PC-9 (cell line): Measurements from ENCODE around the gene PEX7. TPM values are rescaled to one million over a fixed set of nuclear protein-coding genes. Genes with fewer than 3 reads are reported as not detected.

ENCODE experiments used
- BruUV-seq: library from RNA; stranded (reverse); fragments of 400-500 nt; replicated peaks from 2 replicates; lab custom pipeline; 2021; lab: Mats Ljungman, UMichigan
- CTCF ChIA-PET: fragments of 300-600 bp; sonication (Branson Sonifier 250); formaldehyde crosslinking; loops from one replicate; lab custom pipeline; 2022; ENCODE audit warnings: antibody characterized with exemption; lab: Charles Lee
- POLR2A ChIA-PET: fragments of 300-600 bp; sonication (Branson Sonifier 250); formaldehyde crosslinking; loops from one replicate; lab custom pipeline; 2022; ENCODE audit warnings: antibody characterized with exemption; ENCODE audit not compliant: unreplicated experiment; lab: Charles Lee
- DNase-seq, 2 experiments: peaks; one replicate each; pipeline versions ENCODE4 v3.0.0 to v3.0.0-alpha.2; 2015 to 2022; ENCODE audit warnings: mixed read lengths in 1 of 2
- H2AFZ ChIP-seq: fragments of 200-600 bp; sonication (generic); 2 replicates; pipeline ENCODE4 v1.8.1; 2017; ENCODE audit warnings: antibody characterized with exemption
- H3F3A ChIP-seq: fragments of 200-600 bp; sonication (generic); 2 replicates; pipeline ENCODE4 v1.8.1; 2017; ENCODE audit warnings: antibody characterized with exemption, mild to moderate bottlenecking, low read depth; ENCODE audit not compliant: insufficient read depth
- H3K27ac ChIP-seq: fragments of 200-600 bp; sonication (generic); 2 replicates; pipeline ENCODE4 v1.6.1; 2016; ENCODE audit warnings: mixed run types
- H3K27me3 ChIP-seq: fragments of 200-600 bp; sonication (generic); 2 replicates; pipeline ENCODE4 v1.6.1; 2016; ENCODE audit warnings: low read depth, mixed run types; ENCODE audit not compliant: insufficient read depth
- H3K36me3 ChIP-seq: fragments of 200-600 bp; sonication (generic); 2 replicates; pipeline ENCODE4 v1.6.1; 2016; ENCODE audit warnings: low read depth, mixed run types
- H3K4me1 ChIP-seq: fragments of 200-600 bp; sonication (generic); replicated peaks from 2 replicates; pipeline ENCODE4 v1.6.1; 2016; ENCODE audit warnings: mixed run types; ENCODE audit not compliant: insufficient read depth
- H3K4me2 ChIP-seq: fragments of 200-600 bp; sonication (generic); 2 replicates; pipeline ENCODE4 v1.6.1; 2017; ENCODE audit warnings: mixed run types
- H3K4me3 ChIP-seq: fragments of 200-600 bp; sonication (generic); 2 replicates; pipeline ENCODE4 v1.6.1; 2016; ENCODE audit warnings: mixed run types
- H3K79me2 ChIP-seq: fragments of 200-600 bp; sonication (generic); 2 replicates; pipeline ENCODE4 v1.6.1; 2017; ENCODE audit warnings: low read depth, mixed run types
- H3K9me2 ChIP-seq: fragments of 200-600 bp; sonication (generic); 2 replicates; pipeline ENCODE4 v1.8.1; 2017; ENCODE audit warnings: mild to moderate bottlenecking; ENCODE audit not compliant: insufficient read depth
- H3K9me3 ChIP-seq: fragments of 200-600 bp; sonication (generic); 2 replicates; pipeline ENCODE4 v1.8.1; 2016; ENCODE audit warnings: low read depth; ENCODE audit not compliant: insufficient read depth
- H4K20me1 ChIP-seq: fragments of 200-600 bp; sonication (generic); 2 replicates; pipeline ENCODE4 v1.8.1; 2017; ENCODE audit not compliant: insufficient read depth
- EZH2 ChIP-seq: fragments of 200-600 bp; sonication (generic); IDR thresholded peaks from 2 replicates; pipeline ENCODE4 v1.8.0; 2017; ENCODE audit warnings: antibody characterized with exemption, low read depth
- intact Hi-C: fragments of 100-400 bp; cut with micrococcal nuclease; formaldehyde crosslinking; loops from one replicate; pipeline ENCODE4 v1.10.0; 2022; ENCODE audit not compliant: unreplicated experiment
- total RNA-seq: library from RNA; stranded (reverse); gene quantifications from 2 replicates; pipeline ENCODE4 v1.2.3, GENCODE V29; 2021
- TF ChIP-seq, protein P1 (sequence below): fragments of 200-600 bp; sonication (generic); conservative IDR thresholded peaks from 2 replicates; pipeline ENCODE4 v1.6.1; 2017; ENCODE audit warnings: mixed run types, antibody characterized with exemption, mild to moderate bottlenecking, moderate library complexity

The PEX7 gene
- total RNA-seq, 1 experiment from 2014 or later, result 5.6 TPM

DNA sequence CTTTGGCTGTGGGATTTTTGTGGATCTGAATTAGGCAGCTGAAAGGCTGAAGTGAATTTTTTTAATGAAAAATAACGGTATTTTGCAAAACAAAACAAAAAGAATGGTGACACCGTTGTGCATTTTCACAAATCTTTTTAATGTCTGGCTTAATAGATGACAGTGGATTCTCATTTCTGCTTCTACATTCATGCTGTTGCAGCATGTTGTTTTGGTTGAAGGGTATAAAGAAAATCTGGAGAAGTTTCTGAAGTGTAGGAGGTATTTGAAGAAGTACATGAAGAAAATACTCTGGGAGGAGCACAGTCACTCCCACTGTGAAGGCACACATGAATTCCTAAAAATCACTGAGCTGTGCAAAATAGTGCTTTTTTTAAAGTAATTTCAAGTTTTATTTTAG, 27.0 kb upstream of the PEX7 start:
- Histone ChIP-seq H3K4me3 (no peak overlapping the region), H3K79me2 (peaks cover 14% of the 10 kb centered on the region), H3K36me3 (no peaks in the 10 kb centered on the region), H3K27me3 (no peaks in the 10 kb centered on the region), H3K4me2 (no peak overlapping the region), H3F3A (peaks cover 9% of the 10 kb centered on the region; the same call in 1 of the 2 replicates), H3K4me1 (peaks cover 11% of the 10 kb centered on the region), H4K20me1 (no peaks in the 10 kb centered on the region), H3K27ac (no peak overlapping the region), H3K9me3 (peaks cover 5% of the 10 kb centered on the region; the same call in 1 of the 2 replicates), H3K9me2 (no peaks in the 10 kb centered on the region), H2AFZ (no peak overlapping the region)
- ChIA-PET POLR2A (no interaction called here), CTCF (no interaction called here)
- no peak for DNase-seq
- TF ChIP-seq, protein P1, sequence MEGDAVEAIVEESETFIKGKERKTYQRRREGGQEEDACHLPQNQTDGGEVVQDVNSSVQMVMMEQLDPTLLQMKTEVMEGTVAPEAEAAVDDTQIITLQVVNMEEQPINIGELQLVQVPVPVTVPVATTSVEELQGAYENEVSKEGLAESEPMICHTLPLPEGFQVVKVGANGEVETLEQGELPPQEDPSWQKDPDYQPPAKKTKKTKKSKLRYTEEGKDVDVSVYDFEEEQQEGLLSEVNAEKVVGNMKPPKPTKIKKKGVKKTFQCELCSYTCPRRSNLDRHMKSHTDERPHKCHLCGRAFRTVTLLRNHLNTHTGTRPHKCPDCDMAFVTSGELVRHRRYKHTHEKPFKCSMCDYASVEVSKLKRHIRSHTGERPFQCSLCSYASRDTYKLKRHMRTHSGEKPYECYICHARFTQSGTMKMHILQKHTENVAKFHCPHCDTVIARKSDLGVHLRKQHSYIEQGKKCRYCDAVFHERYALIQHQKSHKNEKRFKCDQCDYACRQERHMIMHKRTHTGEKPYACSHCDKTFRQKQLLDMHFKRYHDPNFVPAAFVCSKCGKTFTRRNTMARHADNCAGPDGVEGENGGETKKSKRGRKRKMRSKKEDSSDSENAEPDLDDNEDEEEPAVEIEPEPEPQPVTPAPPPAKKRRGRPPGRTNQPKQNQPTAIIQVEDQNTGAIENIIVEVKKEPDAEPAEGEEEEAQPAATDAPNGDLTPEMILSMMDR, result no peak
- TF ChIP-seq EZH2, result no peak
- no TSS peak for BruUV-seq
- intact Hi-C loops, result loop anchor here (10.0 kb wide), 1 partner anchor 511 kb away; the partner anchor contains the start of gene BCLAF1

DNA sequence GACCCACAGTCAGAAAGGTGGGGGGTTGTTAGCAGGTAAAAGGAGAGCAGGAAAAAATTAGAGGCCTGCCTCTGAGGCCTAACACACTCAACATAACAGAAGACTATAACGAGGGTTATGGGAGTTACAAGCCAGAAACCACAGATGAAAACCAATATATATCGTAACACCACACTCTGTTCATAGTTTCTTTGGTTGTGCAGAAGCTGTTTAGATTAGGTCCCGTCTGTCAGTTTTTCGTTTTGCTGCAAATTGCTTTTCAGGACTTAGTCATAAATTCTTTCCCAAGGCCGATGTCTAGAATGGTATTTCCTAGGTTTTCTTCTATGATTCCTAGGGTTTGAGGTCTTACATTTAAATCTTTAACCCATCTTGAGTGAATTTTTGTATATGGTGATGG, 26.4 kb upstream of the PEX7 start:
- H3K4me1 ChIP-seq, result peaks cover 8% of the 10 kb centered on the region
- no peak overlapping the region for H3K4me2 ChIP-seq
- H4K20me1 ChIP-seq, result no peaks in the 10 kb centered on the region
- TF ChIP-seq, protein P1, result no peak
- TF ChIP-seq EZH2, result no peak
- no TSS peak for BruUV-seq
- no peak overlapping the region for H3K27ac ChIP-seq
- intact Hi-C loops, result loop anchor here (10.0 kb wide), 1 partner anchor 511 kb away; the partner anchor contains the start of gene BCLAF1
- ChIA-PET POLR2A (no interaction called here), CTCF (no interaction called here)
- H2AFZ ChIP-seq, result no peak overlapping the region
- H3K27me3 ChIP-seq, result no peaks in the 10 kb centered on the region
- DNase-seq, result no peak
- H3K79me2 ChIP-seq, result peaks cover 8% of the 10 kb centered on the region
- H3K4me3 ChIP-seq, result no peak overlapping the region
- peaks cover 2% of the 10 kb centered on the region; the same call in 1 of the 2 replicates for H3F3A ChIP-seq
- no peaks in the 10 kb centered on the region for H3K9me2 ChIP-seq
- H3K36me3 ChIP-seq, result no peaks in the 10 kb centered on the region
- peaks cover 5% of the 10 kb centered on the region; the same call in 1 of the 2 replicates for H3K9me3 ChIP-seq

DNA sequence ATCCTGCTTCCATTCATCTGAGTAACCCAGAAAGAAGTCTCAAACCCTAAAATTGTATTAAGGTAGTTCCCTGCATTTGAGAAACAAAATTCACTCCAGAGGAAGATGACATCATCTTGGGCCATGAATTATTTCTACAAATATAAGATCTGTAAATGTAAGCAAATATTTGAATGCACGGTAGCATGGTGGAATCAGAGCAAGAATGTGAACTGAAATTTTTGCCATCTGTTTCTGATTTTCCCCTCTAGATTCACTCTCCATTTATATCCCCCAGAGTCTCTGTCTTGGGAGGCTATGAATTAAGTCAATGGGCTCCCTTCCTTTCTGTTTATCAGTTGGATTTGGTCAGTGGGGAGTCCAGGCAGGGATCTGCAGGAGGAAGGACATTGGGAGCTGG, 24.3 kb upstream of the PEX7 start:
- H3K4me3 ChIP-seq, result no peak overlapping the region
- CTCF ChIA-PET, result no interaction called here
- no peaks in the 10 kb centered on the region for H3F3A ChIP-seq
- no peak for DNase-seq
- no peaks in the 10 kb centered on the region for H3K36me3 ChIP-seq
- no peaks in the 10 kb centered on the region for H3K9me2 ChIP-seq
- H3K9me3 ChIP-seq, result peaks cover 5% of the 10 kb centered on the region; the same call in 1 of the 2 replicates
- intact Hi-C loops, result loop anchor here (10.0 kb wide), 1 partner anchor 513 kb away; the partner anchor contains the start of gene BCLAF1
- POLR2A ChIA-PET, result interaction anchor here (0.6 kb wide), 1 partner anchor 235 kb away, joined by 5 read pairs; no protein-coding TSS in a partner anchor
- no peaks in the 10 kb centered on the region for H3K27me3 ChIP-seq
- TF ChIP-seq, protein P1, result no peak
- no peak for TF ChIP-seq EZH2
- H2AFZ ChIP-seq, result no peak overlapping the region
- H3K79me2 ChIP-seq, result no peaks in the 10 kb centered on the region
- no peak overlapping the region for H3K27ac ChIP-seq
- BruUV-seq, result no TSS peak
- peaks cover 8% of the 10 kb centered on the region for H3K4me1 ChIP-seq
- no peak overlapping the region for H3K4me2 ChIP-seq
- no peaks in the 10 kb centered on the region for H4K20me1 ChIP-seq
